ENCODE data around the gene SPINK1.
A peak's percentile ranks its signal among the peaks of the same experiment; 100 is the strongest.
"Not testable (repeated sequence)": the region's sequence is repeated elsewhere in the genome, so short reads cannot be mapped to it uniquely, and the experiment has no call there.

The SPINK1 gene

GRCh38 chr5:147803926-147804325, 27.5 kb downstream of the SPINK1 start:
- DNase-seq = no peak

DNA sequence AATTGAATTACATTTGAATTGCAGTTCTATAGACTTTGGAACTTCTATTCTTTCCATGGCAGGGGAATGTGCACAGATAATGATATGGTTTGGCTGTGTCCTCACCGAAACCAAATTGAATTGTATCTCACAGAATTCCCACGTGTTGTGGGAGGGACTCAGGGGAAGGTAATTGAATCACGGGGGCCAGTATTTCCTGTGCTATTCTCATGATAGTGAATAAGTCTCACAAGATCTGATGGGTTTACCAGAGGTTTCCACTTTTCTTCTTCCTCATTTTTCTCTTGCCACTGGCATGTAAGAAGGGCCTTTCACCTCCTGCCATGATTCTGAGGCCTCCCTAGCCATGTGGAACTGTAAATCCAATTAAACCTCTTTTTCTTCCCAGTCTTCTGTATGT, 28.3 kb downstream of the SPINK1 start:
- DNase-seq = not testable (repeated sequence)

DNA sequence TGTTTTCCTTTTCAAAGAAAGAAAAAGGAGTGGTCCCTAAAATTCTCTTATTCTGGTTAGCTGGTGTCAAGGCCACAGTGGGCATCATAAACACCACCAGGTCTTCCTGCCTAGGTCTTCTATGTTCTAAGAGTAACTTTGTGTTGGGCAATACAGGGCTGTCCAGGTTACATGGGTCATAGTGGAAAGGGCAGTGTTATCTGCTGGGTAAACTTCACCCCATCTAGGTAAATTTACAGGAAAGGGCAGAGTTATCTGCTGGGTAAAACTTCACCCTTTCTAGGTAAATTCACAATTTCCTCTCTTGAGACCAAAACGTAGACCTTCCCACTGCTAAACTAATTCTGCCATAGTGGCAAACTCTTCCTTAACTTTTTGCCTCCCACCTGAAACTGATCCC, 30.0 kb downstream of the SPINK1 start:
- DNase-seq = no peak

DNA sequence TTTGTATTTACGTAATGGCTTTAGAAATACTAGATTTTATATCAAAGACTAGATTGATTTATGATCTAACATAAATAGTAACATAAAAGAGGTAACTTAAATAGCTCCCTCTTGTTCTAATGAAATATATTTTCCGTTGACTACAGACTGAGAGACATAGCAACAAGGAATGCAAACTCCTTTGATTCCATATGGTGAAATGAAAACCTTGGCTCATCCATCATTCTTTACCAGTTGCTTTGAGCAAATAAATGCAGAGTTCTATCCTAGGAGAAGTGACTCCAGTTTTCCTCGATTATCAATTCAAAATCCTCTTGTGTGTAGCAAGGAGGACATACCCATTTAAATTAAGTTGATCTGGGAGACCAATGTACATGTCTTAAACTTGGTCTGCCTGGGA, 31.0 kb downstream of the SPINK1 start:
- no peak for DNase-seq

GRCh38 chr5:147796556-147797308, 34.7 kb downstream of the SPINK1 start:
- no peak for DNase-seq

DNA sequence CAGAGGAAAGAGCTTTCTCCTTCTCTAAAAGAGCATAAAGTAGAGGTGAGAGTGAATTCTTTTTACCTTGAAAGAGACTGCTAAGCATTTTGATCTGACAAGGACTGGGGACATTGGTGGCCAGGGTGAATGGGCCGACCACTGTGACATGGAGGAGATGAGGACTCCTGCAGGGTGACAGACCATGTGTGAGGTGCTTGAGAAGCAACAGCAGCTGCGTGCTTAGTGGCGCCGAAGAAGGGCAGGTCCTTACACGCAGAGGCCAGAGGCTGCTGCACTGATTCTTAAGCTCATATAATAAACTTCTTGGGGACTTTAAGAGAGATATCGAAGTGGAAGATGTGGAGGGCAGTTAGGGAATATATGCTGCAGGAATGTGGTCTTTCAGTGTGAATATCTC, 40.3 kb downstream of the SPINK1 start:
- DNase-seq = no peak

DNA sequence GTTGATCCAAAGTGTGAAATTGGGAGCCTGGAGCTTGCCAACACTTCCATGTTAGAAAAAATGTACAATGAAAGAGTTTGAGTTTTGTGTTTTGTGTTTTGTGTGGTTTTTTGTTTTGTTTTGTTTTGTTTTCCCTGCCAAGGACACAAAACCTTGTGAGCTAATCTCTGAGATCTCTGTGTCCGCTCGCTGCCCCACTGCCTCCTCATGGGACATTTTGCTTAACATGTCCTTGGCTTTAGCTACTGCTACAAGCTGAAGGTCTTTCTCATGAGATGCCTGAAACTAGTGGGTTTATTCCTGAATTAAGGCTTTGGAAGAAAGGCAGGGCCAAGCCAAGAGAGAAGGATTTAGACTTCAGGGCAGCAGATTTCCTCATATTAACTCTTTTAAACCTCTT, 41.7 kb downstream of the SPINK1 start:
- DNase-seq = no peak

DNA sequence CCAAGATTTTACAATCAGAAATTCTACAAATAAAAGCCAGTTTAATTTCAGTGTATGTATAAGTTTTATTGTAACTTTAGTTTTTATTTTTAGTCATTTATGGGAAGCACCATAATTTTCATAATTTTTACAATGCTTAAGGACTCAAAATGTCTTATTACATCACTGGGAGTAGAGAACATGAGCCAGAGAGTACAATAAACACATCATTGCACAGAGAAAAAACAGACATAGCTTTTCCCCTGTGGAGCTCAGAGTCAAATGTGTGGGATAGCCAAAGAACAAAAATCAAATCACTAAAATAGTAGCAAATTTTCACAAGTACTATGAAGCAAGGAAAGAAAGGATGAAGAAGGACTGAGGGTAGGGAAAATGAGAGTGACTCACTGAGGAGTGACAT, 43.4 kb downstream of the SPINK1 start:
- no peak for DNase-seq

DNA sequence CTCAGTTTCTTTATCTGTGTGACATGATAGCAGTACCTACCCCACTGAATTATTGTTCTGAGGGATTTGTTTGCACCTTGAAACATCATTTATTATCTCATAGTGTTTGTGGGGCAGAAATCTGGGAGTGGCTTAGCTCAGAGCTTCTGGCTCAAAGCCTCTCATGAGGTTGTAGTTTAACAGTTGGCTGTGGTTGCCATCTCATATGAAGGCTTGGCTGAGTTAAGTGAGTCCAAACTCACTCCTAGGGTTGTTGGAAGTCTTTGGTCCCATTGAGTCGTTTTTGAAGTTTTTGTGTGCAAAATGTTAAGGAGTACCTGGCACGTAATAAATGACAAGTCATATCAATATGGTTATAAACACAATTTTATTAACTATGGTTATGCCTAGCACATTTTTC, 45.3 kb downstream of the SPINK1 start:
- no peak for DNase-seq

GRCh38 chr5:147784146-147784987, 47.1 kb downstream of the SPINK1 start:
- no peak for DNase-seq

- peak; percentile 93 for DNase-seq
Measured at GRCh38 chr5:147782110-147783028, 49.1 kb downstream of the SPINK1 start, which contains the start of gene JAKMIP2. Gene JAKMIP2 (minus strand): TSS chr5:147782728. CDS start chr5:147671806, 110,922 bp downstream.

DNA sequence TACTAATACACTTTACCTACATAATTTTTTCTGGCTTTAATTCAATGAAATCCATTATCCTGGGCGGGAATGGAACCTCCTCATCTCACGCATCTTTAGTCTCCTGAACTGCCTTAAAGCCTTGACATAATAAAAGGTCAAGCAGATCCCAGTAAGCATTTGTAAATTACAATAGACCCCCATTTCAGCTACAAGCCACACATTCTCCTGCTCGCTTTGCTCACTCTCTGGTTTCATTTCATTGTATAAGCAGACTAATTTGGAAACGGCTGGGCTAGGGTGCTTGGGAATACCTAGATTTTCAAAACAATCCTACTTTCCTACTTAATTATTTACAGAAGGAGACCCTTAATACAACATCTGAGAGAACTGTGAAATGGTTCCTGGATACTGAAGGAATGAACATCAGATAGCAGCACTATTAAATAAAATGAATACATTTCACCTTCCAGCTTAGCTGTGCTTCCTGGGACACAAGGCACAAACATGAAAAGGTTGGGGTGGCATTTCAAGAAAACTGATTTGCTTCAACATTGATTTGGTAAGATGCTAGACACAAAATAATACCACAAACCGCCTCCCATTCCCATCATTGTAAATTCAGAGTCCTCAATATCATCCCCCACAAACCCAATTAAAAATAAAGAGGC, 50.4 kb downstream of the SPINK1 start:
- DNase-seq = no peak

DNA sequence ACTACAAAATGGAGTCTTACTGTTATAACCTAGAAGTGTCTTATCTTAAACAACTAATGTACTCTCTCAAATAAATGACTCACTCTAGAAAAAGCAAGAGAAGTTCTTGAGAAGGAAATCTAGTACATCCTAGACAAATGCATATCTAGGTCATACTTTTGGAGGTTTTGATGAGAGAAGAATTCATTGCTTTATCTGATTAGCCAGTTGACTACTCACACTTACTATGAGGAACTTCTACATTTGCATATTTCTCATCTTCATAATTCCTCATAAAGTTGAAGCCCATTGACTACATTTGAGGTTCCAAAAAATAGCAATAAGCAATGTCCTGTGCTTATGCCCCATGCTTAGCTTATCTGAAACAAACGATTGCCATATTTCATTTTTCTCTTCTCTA, 51.8 kb downstream of the SPINK1 start:
- no peak for DNase-seq

DNA sequence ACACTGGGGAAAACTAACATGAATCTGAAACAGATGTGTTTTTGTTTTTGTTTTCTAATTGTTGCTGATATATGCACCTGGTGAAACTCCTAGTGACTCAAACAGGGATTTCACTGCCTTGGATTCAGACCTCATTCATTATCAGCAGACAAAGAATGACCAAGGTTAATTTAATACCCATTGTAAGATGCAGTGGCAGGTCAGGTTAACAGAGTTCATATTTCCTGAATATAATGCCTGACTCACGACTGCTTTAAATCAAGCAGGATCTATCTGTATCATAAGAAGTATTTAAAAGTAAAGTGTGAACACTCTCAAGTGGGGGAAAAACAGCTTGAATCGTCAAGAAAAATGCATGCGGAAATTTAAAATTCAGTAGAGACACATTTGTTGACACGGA, 54.5 kb downstream of the SPINK1 start:
- DNase-seq = no peak
